ENCODE results near the gene ANKRD30B. TPM values are rescaled to one million over a fixed set of nuclear protein-coding genes. Genes with fewer than 3 reads are reported as not detected.

ANKRD30B gene
- total and polyA plus RNA-seq, 2 donors (not counting 3 experiments of a cell fraction or from before 2014, with no cell fraction given), result not detected

DNA sequence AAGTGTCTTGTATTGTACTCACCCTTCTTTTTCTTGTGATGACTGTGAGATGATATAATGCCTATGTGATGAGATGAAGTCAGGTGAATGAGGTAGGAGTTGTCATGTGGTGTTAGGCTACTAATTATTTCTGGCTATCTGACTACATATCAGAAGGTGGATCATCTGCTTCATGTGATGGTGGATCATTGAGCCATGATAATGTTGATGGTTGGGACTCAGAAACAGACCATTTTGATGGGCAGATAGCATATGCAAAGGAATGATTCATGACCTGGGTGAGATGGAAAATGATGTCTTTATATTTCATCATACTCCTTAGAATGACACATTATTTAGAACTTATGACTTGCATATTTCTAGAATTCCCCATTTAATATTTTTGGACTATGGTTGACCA, 19.5 kb downstream of the ANKRD30B start:
- Histone ChIP-seq H3K4me1 (ENCODE audit: control insufficient read depth, extremely low read depth, insufficient read depth, low read length) (no peaks in the 10 kb centered on the region), H3K4me3 (replicated peaks in 1 of 3; ENCODE audit: insufficient read depth in 1 of 3, low read depth in 1 of 3, low read length in 3 of 3) (no peak overlapping the region), H3K79me2 (ENCODE audit: control insufficient read depth, insufficient read depth, low read length) (no peaks in the 10 kb centered on the region), H3K9ac (replicated peaks; ENCODE audit: extremely low read depth, insufficient read depth, low read length) (no peak overlapping the region), H2AFZ (ENCODE audit: low read depth, low read length) (no peak overlapping the region), H3K27me3 (ENCODE audit: control insufficient read depth in 2 of 2, insufficient read depth in 2 of 2, low read length in 2 of 2) (no peaks in the 10 kb centered on the region), H3K36me3 (ENCODE audit: control insufficient read depth in 2 of 2, extremely low read depth in 1 of 2, insufficient read depth in 2 of 2, low read length in 2 of 2) (no peaks in the 10 kb centered on the region), H4K20me1 (replicated peaks; ENCODE audit: control insufficient read depth, extremely low read depth, insufficient read depth, low read length) (no peaks in the 10 kb centered on the region), H3K4me2 (ENCODE audit: insufficient read depth, low read length) (no peak overlapping the region), H3K27ac (ENCODE audit: insufficient read depth, low read depth, low read length) (no peak overlapping the region), H3K9me3 (replicated peaks; ENCODE audit: control insufficient read depth, insufficient read depth, low read length) (no peaks in the 10 kb centered on the region), H3K9me1 (replicated peaks; ENCODE audit: control insufficient read depth, extremely low read depth, insufficient read depth, low read length) (no peaks in the 10 kb centered on the region)
- no TSS peak for BruUV-seq (replicated peaks)
- intact Hi-C loops (cut with micrococcal nuclease) (no loop called here), dilution Hi-C loops (cut with MboI; ENCODE audit: extremely low pct_ligation_motif_present, low sequenced_read_pairs) (no loop called here)
- ChIA-PET CTCF (no interaction called here), POLR2A (no interaction called here)
- FAIRE-seq (no peak), DNase-seq (ENCODE audit: low read depth, low spot score) (no peak)
- TF ChIP-seq POLR2A (IDR thresholded peaks at IDR 0.05; ENCODE audit: low read depth, low read length) (no peak), FOS (IDR thresholded peaks at IDR 0.05; ENCODE audit: borderline replicate concordance, insufficient read depth, low read length) (no peak), JUN (IDR thresholded peaks at IDR 0.05; ENCODE audit: borderline replicate concordance, insufficient read depth, insufficient read length, low read depth) (no peak), GATA2 (IDR thresholded peaks at IDR 0.05; ENCODE audit: insufficient read depth, insufficient read length, low read depth, low read length) (no peak), MYC (IDR thresholded peaks at IDR 0.05; ENCODE audit: low read depth, low read length) (no peak), POLR2AphosphoS5 (IDR thresholded peaks at IDR 0.05; ENCODE audit: insufficient read depth, low read depth, low read length) (no peak), EZH2 (IDR thresholded peaks at IDR 0.05; ENCODE audit: borderline replicate concordance, low read depth, low read length, severe bottlenecking) (no peak)
- TF ChIP-seq, protein P1, sequence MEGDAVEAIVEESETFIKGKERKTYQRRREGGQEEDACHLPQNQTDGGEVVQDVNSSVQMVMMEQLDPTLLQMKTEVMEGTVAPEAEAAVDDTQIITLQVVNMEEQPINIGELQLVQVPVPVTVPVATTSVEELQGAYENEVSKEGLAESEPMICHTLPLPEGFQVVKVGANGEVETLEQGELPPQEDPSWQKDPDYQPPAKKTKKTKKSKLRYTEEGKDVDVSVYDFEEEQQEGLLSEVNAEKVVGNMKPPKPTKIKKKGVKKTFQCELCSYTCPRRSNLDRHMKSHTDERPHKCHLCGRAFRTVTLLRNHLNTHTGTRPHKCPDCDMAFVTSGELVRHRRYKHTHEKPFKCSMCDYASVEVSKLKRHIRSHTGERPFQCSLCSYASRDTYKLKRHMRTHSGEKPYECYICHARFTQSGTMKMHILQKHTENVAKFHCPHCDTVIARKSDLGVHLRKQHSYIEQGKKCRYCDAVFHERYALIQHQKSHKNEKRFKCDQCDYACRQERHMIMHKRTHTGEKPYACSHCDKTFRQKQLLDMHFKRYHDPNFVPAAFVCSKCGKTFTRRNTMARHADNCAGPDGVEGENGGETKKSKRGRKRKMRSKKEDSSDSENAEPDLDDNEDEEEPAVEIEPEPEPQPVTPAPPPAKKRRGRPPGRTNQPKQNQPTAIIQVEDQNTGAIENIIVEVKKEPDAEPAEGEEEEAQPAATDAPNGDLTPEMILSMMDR (IDR thresholded peaks at IDR 0.05; ENCODE audit: extremely low read depth in 1 of 2, insufficient read depth in 1 of 2, low read depth in 1 of 2, low read length in 2 of 2), result no peak
- TF ChIP-seq, protein P2, sequence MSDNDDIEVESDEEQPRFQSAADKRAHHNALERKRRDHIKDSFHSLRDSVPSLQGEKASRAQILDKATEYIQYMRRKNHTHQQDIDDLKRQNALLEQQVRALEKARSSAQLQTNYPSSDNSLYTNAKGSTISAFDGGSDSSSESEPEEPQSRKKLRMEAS (IDR thresholded peaks at IDR 0.05; ENCODE audit: insufficient read depth, insufficient read length), result no peak

Data from endothelial cell of umbilical vein (primary cell).